Measurements from ENCODE around the gene TRAFD1. TPM values are rescaled to one million over a fixed set of nuclear protein-coding genes. Genes with fewer than 3 reads are reported as not detected.
A peak's percentile ranks its signal among the peaks of the same experiment; 100 is the strongest.

The TRAFD1 gene
- total and polyA plus RNA-seq, 9 of the 15 experiments (the other 6 are each of a cell fraction or from before 2014, with no cell fraction given): 41.3 to 85.5 (median 54.5) TPM

GRCh38 chr12:112108202-112109079, 16.9 kb upstream of the TRAFD1 start, which contains the start of gene NAA25 (continued):
- TF ChIP-seq ZNF592 (IDR thresholded peaks at IDR 0.05) (peak; percentile 89; the same call in 1 of the 2 replicates), UBTF (IDR thresholded peaks at IDR 0.05; ENCODE audit: borderline replicate concordance in 1 of 2, low read depth in 2 of 2, low read length in 2 of 2) (peak; percentile 99), XRCC3 (IDR thresholded peaks at IDR 0.05) (no peak), SP1 (CRISPR knock-in tag; IDR thresholded peaks at IDR 0.05) (peak; percentile 39), ZNF780A (CRISPR knock-in tag; IDR thresholded peaks at IDR 0.05) (no peak), ZNF696 (CRISPR knock-in tag; conservative IDR thresholded peaks at IDR 0.05) (no peak), MAFG (tag; conservative IDR thresholded peaks at IDR 0.05) (no peak), FOXM1 (IDR thresholded peaks at IDR 0.05; ENCODE audit: low read depth) (no peak), FOXM1 (CRISPR knock-in tag; IDR thresholded peaks at IDR 0.05; ENCODE audit: low read depth) (0 out of 2 replicates have a peak, but pooled peaks have one; percentile 10), FOXA1 (IDR thresholded peaks at IDR 0.05; ENCODE audit: borderline replicate concordance) (no peak), TEAD4 (IDR thresholded peaks at IDR 0.05; ENCODE audit: low read length) (no peak), TEAD4 (CRISPR knock-in tag; IDR thresholded peaks at IDR 0.05; ENCODE audit: borderline replicate concordance) (no peak), E2F4 (CRISPR knock-in tag; IDR thresholded peaks at IDR 0.05; ENCODE audit: low read depth) (peak; percentile 78; the same call in 1 of the 2 replicates), CBFA2T3 (IDR thresholded peaks at IDR 0.05) (no peak), TRIM25 (IDR thresholded peaks at IDR 0.05; ENCODE audit: borderline replicate concordance) (no peak), MYBL2 (IDR thresholded peaks at IDR 0.05; ENCODE audit: low read depth) (no peak), MYBL2 (CRISPR knock-in tag; IDR thresholded peaks at IDR 0.05; ENCODE audit: borderline replicate concordance) (no peak), RBM14 (IDR thresholded peaks at IDR 0.05; ENCODE audit: borderline replicate concordance, insufficient read depth, low read depth, low read length) (no peak)
